C4-2B (cell line): ENCODE results near the gene SGSM1.
A peak's percentile ranks its signal among the peaks of the same experiment; 100 is the strongest.

Source experiments
- H3K27ac ChIP-seq: fragments of 450-650 bp; 2 replicates; pipeline ENCODE4 v1.5.1; 2017
- CTCF ChIP-seq: fragments of 450-650 bp; conservative IDR thresholded peaks from 2 replicates; pipeline ENCODE4 v1.5.1; 2017; ENCODE audit warnings: mild to moderate bottlenecking
- ZFX ChIP-seq: fragments of 450-650 bp; IDR thresholded peaks from 2 replicates; pipeline ENCODE4 v1.6.1; 2017

Gene SGSM1

GRCh38 chr22:24968066-24968561 lies 162.1 kb downstream of the SGSM1 start:
- H3K27ac ChIP-seq = peak overlapping the region; percentile 83
- TF ChIP-seq ZFX (no peak), CTCF (no peak)

- H3K27ac ChIP-seq = peak overlapping the region; percentile 83
- TF ChIP-seq ZFX = no peak
- TF ChIP-seq CTCF = no peak
These were observed 163.7 kb downstream of the SGSM1 start for GRCh38 chr22:24969560-24970301.

- H3K27ac ChIP-seq = no peak overlapping the region
- TF ChIP-seq ZFX = no peak
- no peak for TF ChIP-seq CTCF
These were observed 166.4 kb downstream of the SGSM1 start for GRCh38 chr22:24972369-24972768.

GRCh38 chr22:24973872-24974271 lies 167.9 kb downstream of the SGSM1 start:
- TF ChIP-seq CTCF (no peak), ZFX (no peak)
- H3K27ac ChIP-seq = no peak overlapping the region

- H3K27ac ChIP-seq = no peak overlapping the region
- TF ChIP-seq CTCF (no peak), ZFX (no peak)
These were observed 169.2 kb downstream of the SGSM1 start for GRCh38 chr22:24975125-24975640.

- no peak overlapping the region for H3K27ac ChIP-seq
- no peak for TF ChIP-seq CTCF
- no peak for TF ChIP-seq ZFX
These were observed 169.9 kb downstream of the SGSM1 start for GRCh38 chr22:24975813-24976341.
